Stimulated activated CD4-positive, alpha-beta T cell treated with anti-CD3 and anti-CD28 coated beads, Interleukin-15, amount 100 ng/mL, for 1 hour (primary cell): ENCODE results near the gene CLDN19.
"Not testable (repeated sequence)": the region's sequence is repeated elsewhere in the genome, so short reads cannot be mapped to it uniquely, and the experiment has no call there.

ENCODE experiments used
- DNase-seq, 2 donors: peaks; one replicate each; pipeline ENCODE4 v3.0.0-alpha.2; 2020; ENCODE audit warnings: low read depth in 1 of 2, low spot score in 1 of 2

The CLDN19 gene

GRCh38 chr1:42713293-42713692, 26.7 kb downstream of the CLDN19 start:
- no peak for DNase-seq

GRCh38 chr1:42712808-42713207, 27.2 kb downstream of the CLDN19 start:
- DNase-seq: not testable (repeated sequence)

GRCh38 chr1:42703888-42704464, 36.1 kb downstream of the CLDN19 start:
- DNase-seq: no peak

- no peak for DNase-seq
These were observed 40.0 kb downstream of the CLDN19 start for GRCh38 chr1:42700006-42700405.

GRCh38 chr1:42698081-42698813, 41.8 kb downstream of the CLDN19 start:
- no peak for DNase-seq

GRCh38 chr1:42692911-42693310, 47.1 kb downstream of the CLDN19 start:
- no peak for DNase-seq

GRCh38 chr1:42692461-42692860, 47.6 kb downstream of the CLDN19 start:
- no peak for DNase-seq

- no peak for DNase-seq
These were observed 48.9 kb downstream of the CLDN19 start for GRCh38 chr1:42691157-42691498.

- no peak for DNase-seq
These were observed 49.4 kb downstream of the CLDN19 start for GRCh38 chr1:42690477-42691156.

- DNase-seq: no peak
These were observed 50.1 kb downstream of the CLDN19 start for GRCh38 chr1:42689912-42690311.

GRCh38 chr1:42686418-42686817, 53.6 kb downstream of the CLDN19 start:
- DNase-seq: no peak

GRCh38 chr1:42684139-42684538, 55.9 kb downstream of the CLDN19 start:
- DNase-seq: no peak
